Brain microvascular endothelial cell (primary cell): ENCODE measurements around the gene C3orf22.

Experiments
- DNase-seq: peaks from one replicate; pipeline ENCODE4 v3.0.0-alpha.2; 2020
- H3K27ac ChIP-seq: fragments of 250-450 bp; sonication (Bioruptor Pico); 2 replicates; pipeline ENCODE4 v1.5.1; 2020; ENCODE audit warnings: mild to moderate bottlenecking, moderate library complexity
- H3K27me3 ChIP-seq: fragments of 250-450 bp; sonication (Bioruptor Pico); replicated peaks from 2 replicates; pipeline ENCODE4 v1.5.1; 2020; ENCODE audit warnings: mild to moderate bottlenecking
- H3K36me3 ChIP-seq: fragments of 250-450 bp; sonication (Bioruptor Pico); replicated peaks from 2 replicates; pipeline ENCODE4 v1.5.1; 2020; ENCODE audit warnings: mild to moderate bottlenecking
- H3K4me3 ChIP-seq: 2 replicates; pipeline ENCODE4 v1.5.1; 2011; ENCODE audit warnings: low read depth, mild to moderate bottlenecking, control low read depth, low read length, moderate library complexity
- CTCF ChIP-seq: IDR thresholded peaks from 2 replicates; pipeline ENCODE4 v1.5.1; 2011; ENCODE audit warnings: low read depth, mild to moderate bottlenecking, moderate library complexity, low read length, control low read depth, inconsistent platforms; ENCODE audit errors: missing control alignments
- in situ Hi-C: cut with HindIII; loops from 2 replicates; pipeline ENCODE4 v1.10.0; 2017; ENCODE audit warnings: low sequenced_read_pairs, low pct_ligation_motif_present

The C3orf22 gene

GRCh38 chr3:126562737-126563276 is 4.1 kb upstream of the C3orf22 start:
- no peak overlapping the region for H3K27ac ChIP-seq
- DNase-seq, result no peak
- peaks cover 25% of the 10 kb centered on the region for H3K27me3 ChIP-seq
- H3K36me3 ChIP-seq, result no peaks in the 10 kb centered on the region
- no peak for TF ChIP-seq CTCF
- in situ Hi-C loops, result no loop called here
- no peak overlapping the region for H3K4me3 ChIP-seq

- peaks cover 6% of the 10 kb centered on the region for H3K27me3 ChIP-seq
- TF ChIP-seq CTCF, result no peak
- no peaks in the 10 kb centered on the region for H3K36me3 ChIP-seq
- no peak for DNase-seq
- no peak overlapping the region for H3K4me3 ChIP-seq
- in situ Hi-C loops, result no loop called here
- no peak overlapping the region for H3K27ac ChIP-seq
Measured at GRCh38 chr3:126557761-126558160, 971 bp downstream of the C3orf22 start.

GRCh38 chr3:126557415-126557745 is 1.4 kb downstream of the C3orf22 start:
- no peaks in the 10 kb centered on the region for H3K36me3 ChIP-seq
- no peak overlapping the region for H3K4me3 ChIP-seq
- in situ Hi-C loops, result no loop called here
- no peak for TF ChIP-seq CTCF
- peaks cover 6% of the 10 kb centered on the region for H3K27me3 ChIP-seq
- no peak for DNase-seq
- no peak overlapping the region for H3K27ac ChIP-seq

- Histone ChIP-seq H3K27ac (no peak overlapping the region), H3K4me3 (no peak overlapping the region), H3K27me3 (peaks cover 4% of the 10 kb centered on the region), H3K36me3 (no peaks in the 10 kb centered on the region)
- no peak for DNase-seq
- in situ Hi-C loops, result no loop called here
- no peak for TF ChIP-seq CTCF
Measured at GRCh38 chr3:126556637-126557414, 1.9 kb downstream of the C3orf22 start.

GRCh38 chr3:126555795-126556636 is 2.7 kb downstream of the C3orf22 start:
- TF ChIP-seq CTCF, result no peak
- Histone ChIP-seq H3K27me3 (peaks cover 9% of the 10 kb centered on the region), H3K4me3 (no peak overlapping the region), H3K27ac (no peak overlapping the region), H3K36me3 (no peaks in the 10 kb centered on the region)
- no peak for DNase-seq
- in situ Hi-C loops, result no loop called here
